HFFc6 (cell line): ENCODE data around the gene AGPAT1. TPM values are rescaled to one million over a fixed set of nuclear protein-coding genes. Genes with fewer than 3 reads are reported as not detected.
A peak's percentile ranks its signal among the peaks of the same experiment; 100 is the strongest.

ENCODE experiments used
- DNase-seq: peaks from one replicate; pipeline ENCODE4 v3.0.0-alpha.2; 2018
- H3K27ac Mint-ChIP-seq: 2 replicates; pipeline ENCODE4 v1.8.0; 2020; ENCODE audit warnings: mild to moderate bottlenecking, mixed read lengths
- H3K27me3 Mint-ChIP-seq: 2 replicates; pipeline ENCODE4 v1.8.0; 2021; ENCODE audit warnings: mild to moderate bottlenecking, moderate library complexity, mixed read lengths; ENCODE audit not compliant: insufficient read depth
- H3K36me3 Mint-ChIP-seq: 2 replicates; pipeline ENCODE4 v1.8.0; 2021; ENCODE audit warnings: low read depth, mixed read lengths
- H3K4me1 Mint-ChIP-seq: 2 replicates; pipeline ENCODE4 v1.8.0; 2020; ENCODE audit warnings: low read depth, mixed read lengths
- H3K4me3 Mint-ChIP-seq: 2 replicates; pipeline ENCODE4 v1.8.0; 2020; ENCODE audit warnings: mild to moderate bottlenecking, moderate library complexity, mixed read lengths
- H3K9me3 Mint-ChIP-seq: 2 replicates; pipeline ENCODE4 v1.8.0; 2020; ENCODE audit warnings: mild to moderate bottlenecking, mixed read lengths
- CTCF ChIP-seq: fragments of 200-600 bp; sonication (generic); IDR thresholded peaks from 2 replicates; pipeline ENCODE4 v1.5.0; 2021; ENCODE audit warnings: antibody characterized with exemption, mild to moderate bottlenecking
- total RNA-seq, 6 experiments: library from RNA; stranded (reverse); fragmentation: NEBNext Ultra II Directional; extraction: Animal tissue kit (Norgen Biotek cat#: 25700); gene quantifications; 2 replicates in 1 of 6; 3 replicates in 5 of 6; pipeline ENCODE4 v1.2.3, GENCODE V29; 2021

Gene AGPAT1
- total RNA-seq, 6 experiments from 2014 or later, result 88.8 to 114 (median 104) TPM

- Mint-ChIP-seq H3K4me1 (peaks cover 49% of the 10 kb centered on the region), H3K9me3 (no peaks in the 10 kb centered on the region), H3K4me3 (no peak overlapping the region), H3K27ac (peak overlapping the region; percentile 45; the same call in 1 of the 2 replicates), H3K36me3 (peaks cover 18% of the 10 kb centered on the region), H3K27me3 (peaks cover 4% of the 10 kb centered on the region)
- no peak for DNase-seq
- no peak for TF ChIP-seq CTCF
These were observed 5.3 kb upstream of the AGPAT1 start for GRCh38 chr6:32181148-32181702.

GRCh38 chr6:32179766-32180405 is 4.0 kb upstream of the AGPAT1 start:
- no peak for DNase-seq
- Mint-ChIP-seq H3K4me1 (peaks cover 43% of the 10 kb centered on the region), H3K27ac (no peak overlapping the region), H3K27me3 (peaks cover 2% of the 10 kb centered on the region), H3K36me3 (peaks cover 9% of the 10 kb centered on the region), H3K4me3 (peak overlapping the region; percentile 96), H3K9me3 (no peaks in the 10 kb centered on the region)
- no peak for TF ChIP-seq CTCF

GRCh38 chr6:32178547-32179440 is 2.9 kb upstream of the AGPAT1 start:
- Mint-ChIP-seq H3K27me3 (peaks cover 2% of the 10 kb centered on the region), H3K36me3 (peaks cover 15% of the 10 kb centered on the region), H3K27ac (peak overlapping the region; percentile 99), H3K9me3 (no peaks in the 10 kb centered on the region), H3K4me3 (peak overlapping the region; percentile 96), H3K4me1 (peaks cover 54% of the 10 kb centered on the region)
- TF ChIP-seq CTCF, result no peak
- no peak for DNase-seq

- no peak for TF ChIP-seq CTCF
- H3K27ac Mint-ChIP-seq, result peak within 1 kb of the TSS; percentile 99
- H3K27me3 Mint-ChIP-seq, result no peaks in the 10 kb centered on the region; the same call in 1 of the 2 replicates
- peak; percentile 100 for DNase-seq
- peaks cover 63% of the 10 kb centered on the region for H3K4me1 Mint-ChIP-seq
- no peaks in the 10 kb centered on the region for H3K9me3 Mint-ChIP-seq
- peaks cover 15% of the 10 kb centered on the region for H3K36me3 Mint-ChIP-seq
- peak within 1 kb of the TSS; percentile 96 for H3K4me3 Mint-ChIP-seq
These were observed 2.1 kb upstream of the AGPAT1 start, which contains the start of gene RNF5 for GRCh38 chr6:32177788-32178546. Gene RNF5 (plus strand): TSS chr6:32178405. CDS start chr6:32178512, 107 bp downstream.

- Mint-ChIP-seq H3K4me3 (peak overlapping the region; percentile 96), H3K36me3 (peaks cover 15% of the 10 kb centered on the region), H3K4me1 (peaks cover 67% of the 10 kb centered on the region), H3K27ac (peak overlapping the region; percentile 99), H3K9me3 (no peaks in the 10 kb centered on the region), H3K27me3 (no peaks in the 10 kb centered on the region; the same call in 1 of the 2 replicates)
- no peak for TF ChIP-seq CTCF
- no peak for DNase-seq
These were observed 1.4 kb upstream of the AGPAT1 start for GRCh38 chr6:32177183-32177787.
